HCEC 1CT (cell line): Measurements from ENCODE around the gene SLC17A9.

Experiments used
- DNase-seq: peaks from one replicate; pipeline ENCODE4 v3.0.0-alpha.2; 2017

The SLC17A9 gene, protein sequence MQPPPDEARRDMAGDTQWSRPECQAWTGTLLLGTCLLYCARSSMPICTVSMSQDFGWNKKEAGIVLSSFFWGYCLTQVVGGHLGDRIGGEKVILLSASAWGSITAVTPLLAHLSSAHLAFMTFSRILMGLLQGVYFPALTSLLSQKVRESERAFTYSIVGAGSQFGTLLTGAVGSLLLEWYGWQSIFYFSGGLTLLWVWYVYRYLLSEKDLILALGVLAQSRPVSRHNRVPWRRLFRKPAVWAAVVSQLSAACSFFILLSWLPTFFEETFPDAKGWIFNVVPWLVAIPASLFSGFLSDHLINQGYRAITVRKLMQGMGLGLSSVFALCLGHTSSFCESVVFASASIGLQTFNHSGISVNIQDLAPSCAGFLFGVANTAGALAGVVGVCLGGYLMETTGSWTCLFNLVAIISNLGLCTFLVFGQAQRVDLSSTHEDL

GRCh38 chr20:62952373-62952967, at the start of gene SLC17A9:
TSS of gene SLC17A9 (plus strand) at chr20:62952709. CDS start at chr20:62952831, 122 bp downstream.
- DNase-seq = peak; percentile 36

- DNase-seq = peak; percentile 57
Observed at GRCh38 chr20:62902926-62903615, 49.4 kb upstream of the SLC17A9 start.

DNA sequence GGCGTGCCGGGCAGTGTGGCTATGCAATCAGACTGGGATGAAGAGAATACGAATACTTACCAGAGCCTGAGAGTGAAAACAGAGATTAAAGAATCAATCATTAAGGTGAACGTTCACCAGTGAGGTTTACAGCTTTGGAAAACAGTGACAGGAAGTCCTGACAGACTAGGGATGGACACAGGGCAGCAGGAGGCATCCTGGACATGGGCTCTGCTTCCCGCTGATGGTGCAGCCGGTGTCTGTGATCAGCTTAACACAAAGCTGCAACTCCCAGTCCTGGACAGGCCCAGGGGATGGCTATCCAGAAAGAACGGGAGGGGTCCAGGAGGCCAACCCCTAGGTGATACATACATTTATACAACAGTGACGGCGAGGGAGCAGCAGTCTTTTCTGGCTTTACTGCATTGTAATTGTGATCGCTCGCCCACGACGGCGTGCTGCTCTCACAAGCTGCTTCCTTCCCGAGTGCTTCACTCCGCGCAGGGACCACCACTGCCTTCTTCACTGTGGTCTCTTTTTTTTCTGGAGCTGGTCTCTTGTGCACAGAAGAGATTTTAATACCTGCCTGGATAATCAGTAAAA, 46.9 kb upstream of the SLC17A9 start:
- no peak for DNase-seq

DNA sequence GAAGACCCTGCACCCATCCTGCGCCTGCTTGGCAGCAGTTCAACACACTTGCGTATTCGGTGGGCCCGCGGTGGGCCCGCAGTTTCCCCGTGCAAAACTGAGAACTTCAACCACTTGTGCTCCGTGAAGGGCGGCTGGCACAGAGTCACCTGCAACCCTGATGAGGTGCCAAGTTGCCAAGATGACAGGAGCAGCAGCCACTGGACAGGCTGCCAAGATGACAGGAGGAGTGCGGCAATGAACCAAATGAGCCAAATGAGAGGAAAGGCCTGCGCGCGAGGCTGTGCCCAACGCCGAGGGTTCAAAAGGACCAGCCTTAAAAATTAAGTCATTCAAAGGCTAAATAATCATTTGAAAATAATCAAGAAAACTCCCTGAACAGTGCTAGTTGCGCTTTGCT, 46.3 kb upstream of the SLC17A9 start:
- DNase-seq = no peak

DNA sequence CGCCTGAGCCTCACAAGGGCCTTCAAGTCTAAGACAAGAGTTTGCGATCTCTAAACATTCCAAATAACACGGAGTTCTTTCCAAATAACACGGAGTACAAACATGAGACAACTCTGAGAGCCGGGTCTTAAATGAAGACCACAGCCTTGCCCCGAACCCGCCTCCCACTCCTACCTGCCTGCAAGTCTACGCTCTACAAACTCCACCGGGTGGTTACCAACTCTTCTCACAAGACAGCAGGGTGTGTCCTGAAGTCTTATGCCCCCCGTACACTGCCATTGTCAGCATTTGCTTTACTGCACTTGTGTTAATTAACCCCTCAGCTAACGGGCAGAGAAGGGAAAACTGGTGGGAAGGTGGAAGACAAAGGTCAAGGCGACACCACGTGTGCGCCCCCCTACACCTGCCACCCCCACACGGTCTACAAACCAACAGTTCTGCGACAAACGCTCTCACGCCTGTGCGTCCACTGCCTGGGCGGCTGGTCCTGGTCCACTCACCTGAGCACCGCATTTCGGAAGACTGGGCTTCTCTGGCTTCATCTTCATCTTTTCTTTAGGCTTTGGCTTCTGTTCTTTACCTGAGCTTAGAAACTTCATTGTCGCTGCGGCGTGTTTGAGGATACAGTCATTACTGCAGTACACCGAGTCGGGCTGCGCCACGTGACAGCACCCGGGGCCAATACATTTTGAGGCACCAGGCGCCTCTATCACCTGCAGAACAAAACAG, 45.7 kb upstream of the SLC17A9 start:
- DNase-seq = no peak

DNA sequence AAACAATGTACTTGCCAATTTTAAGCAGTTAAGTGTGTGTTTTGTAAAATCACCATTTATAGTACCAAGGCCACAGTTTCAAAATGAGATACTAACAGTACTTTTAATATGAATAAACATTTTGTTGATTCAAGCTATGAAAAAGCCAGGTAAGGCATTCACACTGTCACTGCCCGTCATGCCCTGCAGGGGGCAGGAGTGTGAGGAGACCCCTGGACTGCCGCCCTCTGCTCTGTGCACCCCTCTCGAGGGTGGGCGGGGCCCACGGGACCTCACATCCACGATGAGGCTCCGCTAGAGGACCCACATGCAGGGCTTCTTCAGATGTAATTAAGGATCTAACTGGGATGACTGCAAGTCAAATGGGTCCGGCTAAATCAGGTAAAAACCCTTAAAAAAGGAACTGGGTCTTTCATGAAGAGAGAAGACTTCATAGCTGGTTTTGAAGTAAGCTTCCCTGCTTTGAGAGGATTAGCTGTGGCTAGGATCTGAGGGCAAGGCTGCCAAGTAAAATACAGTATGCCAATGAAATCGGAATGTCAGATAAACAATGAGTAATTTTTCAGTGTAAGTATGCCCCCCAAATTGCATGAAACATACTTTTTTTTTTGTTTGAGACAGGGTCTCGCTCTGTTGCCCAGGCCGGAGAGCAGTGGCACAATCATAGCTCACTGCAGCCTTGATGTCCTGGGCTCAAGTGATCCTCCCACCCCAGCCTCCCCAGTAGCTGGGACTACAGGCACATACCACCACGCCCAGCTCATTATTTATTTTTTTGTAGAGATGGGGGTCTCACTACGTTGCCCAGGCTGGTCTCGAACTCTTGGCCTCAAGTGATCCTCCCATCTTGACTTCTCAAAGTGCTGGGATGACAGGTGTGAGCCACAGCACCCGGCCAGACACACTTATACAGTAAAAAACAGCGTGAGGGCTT, 44.9 kb upstream of the SLC17A9 start:
- DNase-seq = no peak

DNA sequence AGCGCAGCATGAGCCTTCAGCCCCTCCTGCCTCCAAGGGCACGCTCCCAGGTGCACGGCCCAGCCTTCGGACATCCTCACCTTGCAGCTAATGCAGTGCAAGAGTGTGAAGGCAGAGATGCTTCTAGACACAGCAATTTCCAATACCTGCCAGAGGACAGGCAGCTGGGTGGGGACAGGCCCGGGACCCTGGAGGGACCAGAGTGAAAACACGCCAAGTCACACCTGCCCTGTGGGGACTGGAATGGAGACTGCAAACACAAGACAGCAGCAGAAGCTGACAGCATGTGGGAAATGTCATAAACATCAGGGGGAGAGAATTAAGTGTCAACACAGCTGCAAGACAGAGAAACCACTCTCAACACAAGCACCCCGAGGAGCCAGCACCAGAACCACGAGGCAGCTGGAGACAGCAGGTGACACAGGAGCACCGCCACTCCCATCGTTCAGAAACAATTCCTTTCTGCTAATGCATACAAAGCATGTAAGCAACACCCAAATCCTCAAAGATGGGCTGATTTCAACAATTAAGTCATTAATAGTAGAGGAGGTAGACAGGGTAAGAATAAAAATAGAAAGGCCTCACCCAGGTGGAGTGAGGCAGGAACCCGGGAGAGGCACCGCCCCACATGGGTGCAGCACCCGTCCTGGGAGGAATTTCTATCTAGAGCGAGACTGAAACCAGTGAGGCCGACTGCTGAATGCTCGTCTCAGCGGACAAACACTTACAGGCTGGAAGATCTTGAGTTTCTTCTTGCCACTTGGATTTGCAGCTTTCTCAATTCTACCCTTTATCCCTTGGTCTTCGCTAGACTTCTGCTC, 43.3 kb upstream of the SLC17A9 start:
- no peak for DNase-seq

- DNase-seq = no peak
Observed at GRCh38 chr20:62910217-62910766, 42.2 kb upstream of the SLC17A9 start.

DNA sequence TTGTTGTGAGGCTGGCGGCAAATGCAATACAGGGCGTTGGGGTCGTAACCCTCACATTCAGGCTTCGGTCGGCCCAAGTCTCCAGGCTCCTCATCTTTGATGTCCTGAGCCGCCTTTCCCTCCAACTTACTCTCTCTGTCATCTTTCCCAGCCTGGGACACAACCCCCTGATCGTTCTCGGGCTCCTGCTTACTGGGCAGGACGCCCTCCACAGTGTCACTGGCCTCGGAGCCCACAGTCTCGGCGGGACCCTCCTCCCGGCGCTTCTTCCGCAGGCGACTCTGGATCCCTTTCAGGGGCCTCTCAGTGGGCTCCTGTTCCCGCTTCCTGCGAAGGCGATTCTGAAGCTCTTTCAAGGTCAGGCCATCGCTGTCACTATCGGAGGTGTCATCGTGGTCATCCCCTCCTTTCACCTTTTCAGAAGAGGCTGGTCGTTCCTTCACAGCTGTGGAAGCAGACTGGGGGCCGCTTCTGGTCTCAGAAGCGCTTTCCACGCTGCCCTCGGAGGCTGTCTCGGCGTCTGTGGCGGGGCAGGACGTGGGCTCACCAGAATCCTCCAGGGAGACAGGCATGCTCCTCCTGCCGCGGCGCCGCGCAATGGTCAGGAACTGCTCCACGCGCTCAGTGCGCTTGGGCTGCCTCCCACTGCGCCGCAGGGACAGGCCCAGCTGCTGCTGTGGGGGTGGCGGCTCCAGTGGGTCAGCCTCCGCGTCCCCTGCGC, 41.6 kb upstream of the SLC17A9 start:
- DNase-seq = no peak

DNA sequence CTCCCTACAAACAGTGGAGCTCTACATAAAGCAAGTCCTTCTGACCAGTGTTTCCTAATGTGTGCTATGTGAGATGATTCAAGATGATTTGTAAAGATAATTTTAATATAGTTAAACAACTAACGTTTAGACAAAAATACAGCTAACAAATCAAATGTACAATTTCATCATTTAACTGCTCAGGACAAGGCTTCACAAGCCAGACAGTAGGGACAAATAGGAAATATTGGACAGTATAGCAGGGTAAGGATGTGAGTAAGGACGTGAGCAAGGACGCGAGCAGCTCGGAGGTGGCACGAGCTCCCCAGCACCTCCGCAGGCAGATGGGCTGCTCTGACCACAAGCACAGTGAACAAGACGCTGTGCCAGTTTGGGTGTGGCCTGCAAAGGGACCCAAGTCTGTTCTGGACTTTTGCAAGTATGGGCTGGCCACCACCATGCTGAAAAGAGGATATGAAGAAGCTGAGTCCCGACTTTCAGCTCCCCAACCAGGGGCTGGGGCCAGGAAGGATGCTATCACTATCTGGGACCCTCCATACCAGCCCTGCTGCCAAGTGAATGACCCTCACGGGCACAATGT, 40.7 kb upstream of the SLC17A9 start:
- no peak for DNase-seq

- DNase-seq = no peak
Observed at GRCh38 chr20:62913043-62913630, 39.4 kb upstream of the SLC17A9 start.

DNA sequence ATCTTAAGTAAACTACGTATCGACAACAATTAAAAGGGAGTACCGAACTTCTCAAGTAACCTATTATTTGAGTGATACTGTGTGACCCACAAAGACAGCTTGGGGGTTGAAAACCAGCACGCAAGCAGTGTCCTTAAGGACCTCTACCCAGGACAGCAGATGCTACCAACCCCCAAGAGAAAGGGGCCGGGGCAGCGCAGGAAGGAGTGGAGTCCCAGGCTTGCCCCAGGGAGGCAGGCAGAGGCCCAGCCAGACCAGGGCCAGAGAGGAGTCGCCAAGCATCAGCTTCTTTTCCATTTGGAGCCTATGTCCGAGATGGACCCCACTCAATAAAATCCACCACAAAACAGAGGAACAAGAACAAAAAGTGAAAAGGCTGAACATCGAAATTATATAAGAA, 38.1 kb upstream of the SLC17A9 start:
- no peak for DNase-seq

- no peak for DNase-seq
Observed at GRCh38 chr20:62914970-62915457, 37.5 kb upstream of the SLC17A9 start.

- DNase-seq = no peak
Observed at GRCh38 chr20:62916703-62917476, 35.6 kb upstream of the SLC17A9 start.

- no peak for DNase-seq
Observed at GRCh38 chr20:62917720-62918119, 34.8 kb upstream of the SLC17A9 start.

GRCh38 chr20:62918147-62918546, 34.4 kb upstream of the SLC17A9 start:
- no peak for DNase-seq

DNA sequence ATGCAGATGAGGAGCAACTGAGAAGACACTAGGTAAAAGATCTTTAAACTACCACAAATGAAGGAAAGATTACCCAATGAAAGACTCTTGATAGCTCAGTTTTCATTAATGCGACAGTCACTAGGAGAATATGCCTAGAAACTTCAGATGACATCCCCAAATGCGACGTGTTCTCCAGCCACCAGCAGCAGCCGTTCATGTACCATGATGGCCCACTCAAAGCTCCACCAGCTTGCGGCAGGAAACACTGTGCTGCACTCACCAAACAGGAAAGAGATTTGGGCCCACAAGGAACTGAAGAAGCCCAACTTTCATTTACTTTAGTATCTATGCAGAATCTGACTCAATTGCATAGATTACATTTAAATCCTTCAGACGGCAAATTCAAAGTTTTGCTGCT, 33.7 kb upstream of the SLC17A9 start:
- no peak for DNase-seq
